Left lung (tissue), 10 donors: Measurements from ENCODE around the gene TOP2A. TPM values are rescaled to one million over a fixed set of nuclear protein-coding genes. Genes with fewer than 3 reads are reported as not detected.

Source experiments
- ATAC-seq: fragments of 200-7000 bp; cut with Tn5 transposase; one replicate; pipeline ENCODE4 v1.9.1; 2020; ENCODE audit warnings: moderate library complexity
- DNase-seq, 4 donors: peaks; one replicate each; pipeline ENCODE4 v3.0.0-alpha.2; 2013 to 2020
- H3K27ac ChIP-seq, 2 donors: fragments of 200-600 bp; sonication (generic) in 1 of 2; one replicate each; pipeline versions ENCODE4 v1.5.0 to v1.8.0; 2020 to 2021
- H3K27me3 ChIP-seq, 2 donors: fragments of 200-600 bp; sonication (generic) in 1 of 2; one replicate each; pipeline versions ENCODE4 v1.5.0 to v1.8.0; 2020 to 2021
- H3K36me3 ChIP-seq, 2 donors: fragments of 200-600 bp; sonication (generic) in 1 of 2; one replicate each; pipeline versions ENCODE4 v1.5.0 to v1.8.0; 2020 to 2021
- H3K4me1 ChIP-seq, 2 donors: fragments of 200-600 bp; one replicate each; pipeline ENCODE4 v1.8.0; 2021
- H3K4me3 ChIP-seq, 2 donors: fragments of 200-600 bp; sonication (generic) in 1 of 2; one replicate each; pipeline versions ENCODE4 v1.5.0 to v1.8.0; 2020 to 2021; ENCODE audit warnings: mild to moderate bottlenecking in 1 of 2
- H3K9me3 ChIP-seq, 2 donors: fragments of 200-600 bp; sonication (generic) in 1 of 2; one replicate each; pipeline versions ENCODE4 v1.5.0 to v1.8.0; 2020 to 2021
- CTCF ChIP-seq, 2 donors: fragments of 200-600 bp; sonication (generic) in 1 of 2; IDR thresholded peaks; one replicate each; pipeline versions ENCODE4 v1.5.0 to v1.8.0; 2021; ENCODE audit warnings: antibody characterized with exemption in 2 of 2
- intact Hi-C, 2 donors: fragments of 100-400 bp; cut with DNase I; formaldehyde crosslinking; loops; one replicate each; pipeline versions ENCODE4 v1.11.2 to v1.14.2; 2022
- polyA plus RNA-seq, 6 donors: library from polyadenylated mRNA; unstranded; fragments of 120-200 nt; gene quantifications; one replicate each; pipeline ENCODE4 v1.2.1, GENCODE V29; 2013; ENCODE audit not compliant: insufficient read length in 6 of 6
- total RNA-seq, 2 donors: library from RNA; stranded (reverse); fragmentation: NEBNext Ultra II Directional; extraction: Animal tissue kit (Norgen Biotek cat#: 25700); gene quantifications; one replicate each; pipeline ENCODE4 v1.2.1, GENCODE V29; 2021
- donor health status: DM: no; HTN: yes; CAD: no.
- donor health status: DM: no; HTN: no; CAD: no.

TOP2A gene
- total and polyA plus RNA-seq, 8 donors = 18.1 to 314 (median 139) TPM

- intact Hi-C loops = loop anchor here in 1 of 2 donors (5.0 kb wide), 1 partner anchor 90 kb away; no protein-coding TSS in a partner anchor
Observed at GRCh38 chr17:40442392-40443195, 24.9 kb upstream of the TOP2A start.

GRCh38 chr17:40440166-40440565, 22.5 kb upstream of the TOP2A start:
- peaks cover 0 to 25% of the 10 kb centered on the region in 2 donors for H3K27me3 ChIP-seq
- H3K9me3 ChIP-seq = no peaks in the 10 kb centered on the region
- H3K27ac ChIP-seq = no peak overlapping the region
- no peak for TF ChIP-seq CTCF (IDR thresholded peaks at IDR 0.05)
- no peak for DNase-seq
- H3K36me3 ChIP-seq = no peaks in the 10 kb centered on the region
- intact Hi-C loops = loop anchor here in 1 of 2 donors (5.0 kb wide), 1 partner anchor 92 kb away; no protein-coding TSS in a partner anchor
- peaks cover 3 to 33% of the 10 kb centered on the region in 2 donors for H3K4me1 ChIP-seq
- H3K4me3 ChIP-seq = no peak overlapping the region
- ATAC-seq = no peak

More at GRCh38 chr17:40442392-40443195, 24.9 kb upstream of the TOP2A start:
- H3K27ac ChIP-seq = peak overlapping the region; percentile 87 to 93
- peaks cover 0 to 25% of the 10 kb centered on the region in 2 donors for H3K27me3 ChIP-seq
- H3K36me3 ChIP-seq = no peaks in the 10 kb centered on the region
- H3K9me3 ChIP-seq = no peaks in the 10 kb centered on the region
- ATAC-seq (peak; percentile 36), DNase-seq (no peak)
- peak overlapping the region; percentile 64 to 67 for H3K4me3 ChIP-seq
- peaks cover 23 to 43% of the 10 kb centered on the region in 2 donors for H3K4me1 ChIP-seq
- TF ChIP-seq CTCF (IDR thresholded peaks at IDR 0.05) = no peak

- ATAC-seq = no peak
- H3K4me3 ChIP-seq = no peak overlapping the region
- DNase-seq = peak in 1 of 4 donors; percentile 32
- peaks cover 0 to 3% of the 10 kb centered on the region in 2 donors for H3K27me3 ChIP-seq
- H3K27ac ChIP-seq = no peak overlapping the region
- intact Hi-C loops = no loop called here
- TF ChIP-seq CTCF (IDR thresholded peaks at IDR 0.05) = no peak
- no peaks in the 10 kb centered on the region for H3K36me3 ChIP-seq
- H3K4me1 ChIP-seq = peaks cover 0 to 15% of the 10 kb centered on the region in 2 donors
- H3K9me3 ChIP-seq = no peaks in the 10 kb centered on the region
Observed at GRCh38 chr17:40437095-40437732, 19.5 kb upstream of the TOP2A start.

GRCh38 chr17:40436636-40437035, 18.9 kb upstream of the TOP2A start:
- no peak for TF ChIP-seq CTCF (IDR thresholded peaks at IDR 0.05)
- Histone ChIP-seq H3K27me3 (no peaks in the 10 kb centered on the region), H3K9me3 (no peaks in the 10 kb centered on the region), H3K4me1 (peaks cover 0 to 10% of the 10 kb centered on the region in 2 donors), H3K4me3 (no peak overlapping the region), H3K27ac (no peak overlapping the region), H3K36me3 (no peaks in the 10 kb centered on the region)
- DNase-seq = peak in 1 of 4 donors; percentile 21
- no peak for ATAC-seq
- intact Hi-C loops = no loop called here
